GM21723 (cell line): ENCODE data around the gene ZNF605.
"Not testable (repeated sequence)": the region's sequence is repeated elsewhere in the genome, so short reads cannot be mapped to it uniquely, and the experiment has no call there.

Experiments
- ATAC-seq: cut with Tn5 transposase; IDR thresholded peaks from one replicate; pipeline ENCODE4 v1.9.1; 2021; ENCODE audit warnings: mild to moderate bottlenecking, moderate library complexity; ENCODE audit not compliant: unreplicated experiment

The ZNF605 gene

GRCh38 chr12:132949936-132950837 is 5.9 kb downstream of the ZNF605 start:
- ATAC-seq: no peak

DNA sequence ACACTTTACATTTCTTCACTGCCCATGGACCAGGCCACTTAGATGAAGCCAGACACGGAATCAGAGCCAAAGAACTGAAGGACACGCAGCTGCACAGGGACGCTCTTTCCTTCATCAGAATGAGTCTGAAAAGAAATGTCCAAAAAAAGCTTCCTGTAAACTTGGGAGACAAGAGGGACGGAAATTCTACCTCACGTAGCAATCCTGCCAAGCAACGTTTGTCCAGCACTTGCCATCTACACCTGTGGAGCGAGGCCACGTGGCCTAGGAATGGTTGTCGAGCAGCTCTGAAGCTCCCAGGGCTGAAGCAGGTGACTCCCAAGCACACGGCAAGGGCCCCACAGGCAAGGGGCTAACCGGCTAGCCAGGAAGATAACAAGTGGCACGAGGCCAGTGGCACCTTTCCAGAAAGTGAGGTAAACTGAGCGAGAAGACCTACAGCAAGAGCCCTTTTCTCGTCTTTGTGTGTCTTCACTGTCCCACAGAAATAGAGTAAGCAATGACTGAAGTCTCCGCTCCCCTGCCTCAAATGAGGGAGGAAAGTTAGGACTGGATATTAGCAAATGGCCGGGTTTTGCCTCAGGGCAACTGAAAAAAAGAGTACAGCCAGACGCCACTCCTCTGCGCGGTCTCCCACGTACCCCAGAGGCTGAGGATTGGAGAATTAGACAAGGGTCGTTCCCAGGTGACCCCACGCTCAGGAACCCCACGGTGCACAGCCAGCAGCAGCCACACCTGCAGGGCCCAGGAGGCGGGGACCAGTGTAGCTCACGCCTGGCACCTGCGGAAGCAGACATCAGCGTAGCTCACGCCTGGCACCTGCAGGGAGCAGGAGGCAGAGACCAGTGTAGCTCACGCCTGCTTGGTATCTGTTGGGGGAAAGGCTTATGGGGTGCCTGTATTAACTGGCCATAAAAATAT is 7.7 kb downstream of the ZNF605 start:
- no peak for ATAC-seq

DNA sequence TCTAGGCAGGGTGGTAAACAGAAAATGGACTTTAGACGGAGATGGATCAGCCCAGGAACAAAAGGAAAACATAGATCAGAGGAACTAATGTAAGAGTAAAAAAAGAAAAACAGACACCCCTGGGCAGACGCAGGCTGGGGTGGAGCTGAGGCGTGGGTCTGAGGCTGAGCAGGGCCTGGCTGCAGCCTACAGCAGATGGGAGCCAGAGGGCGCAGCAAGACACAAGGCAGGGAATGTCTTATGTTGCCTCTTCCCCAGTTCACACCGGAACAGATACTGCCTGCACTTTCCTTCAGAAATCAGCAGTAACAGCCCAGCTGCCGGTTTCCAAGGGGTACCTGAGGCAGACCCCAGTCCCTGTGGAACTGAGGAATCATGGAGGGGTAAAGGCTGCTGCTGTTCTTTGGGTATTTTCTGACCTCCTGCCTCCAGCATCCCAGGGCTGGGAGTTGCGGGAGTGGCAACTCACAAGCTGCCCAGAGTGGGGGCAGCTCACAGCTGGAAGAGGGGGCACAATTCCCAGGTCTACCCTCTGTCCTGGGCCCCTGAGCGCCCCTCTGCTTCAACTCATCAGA is 9.8 kb downstream of the ZNF605 start:
- no peak for ATAC-seq

DNA sequence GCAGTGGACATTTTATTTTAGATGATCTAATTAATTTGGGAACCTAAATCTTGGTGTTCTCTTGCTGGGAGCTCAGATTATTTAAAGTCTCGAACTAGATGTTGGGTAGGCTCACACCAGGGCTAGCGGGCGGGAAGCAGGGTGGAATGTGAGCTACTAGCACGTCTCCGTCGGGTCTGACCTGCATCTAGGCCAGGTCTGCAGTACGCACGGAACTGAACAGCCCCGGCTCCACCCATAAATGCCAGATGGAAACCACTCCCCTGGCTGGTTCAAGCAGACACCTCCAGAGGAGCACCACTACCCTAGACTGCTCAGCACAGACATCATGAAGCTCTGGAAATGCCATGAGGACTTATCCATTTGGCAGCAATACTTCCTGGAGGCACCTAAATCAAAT is 10.3 kb downstream of the ZNF605 start:
- ATAC-seq: no peak

DNA sequence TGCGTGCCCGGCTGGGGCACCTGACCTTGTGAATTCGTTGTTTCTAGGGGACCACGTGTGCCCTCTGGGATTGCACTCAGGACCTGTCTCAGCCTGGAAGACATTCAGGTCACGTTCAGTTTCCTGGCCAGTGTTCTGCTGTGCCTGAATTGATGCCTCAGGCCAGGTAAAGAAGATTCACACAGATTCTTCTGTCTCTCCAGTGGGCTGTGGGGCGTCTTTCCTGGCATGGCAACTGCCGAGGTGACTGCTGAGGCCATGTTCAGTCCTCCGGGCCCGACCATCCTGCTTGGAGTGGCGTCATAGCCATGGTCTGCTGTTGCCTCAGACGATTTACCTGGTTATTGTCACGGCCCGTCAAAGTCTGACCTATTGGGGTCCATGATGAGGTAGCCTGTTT is 13.5 kb downstream of the ZNF605 start:
- no peak for ATAC-seq

GRCh38 chr12:132941336-132941954 is 14.7 kb downstream of the ZNF605 start:
- no peak for ATAC-seq

- no peak for ATAC-seq
Observed at GRCh38 chr12:132940071-132940719, 15.9 kb downstream of the ZNF605 start.

GRCh38 chr12:132938807-132939206 is 17.3 kb downstream of the ZNF605 start:
- ATAC-seq: not testable (repeated sequence)

GRCh38 chr12:132937476-132937875 is 18.6 kb downstream of the ZNF605 start:
- ATAC-seq: no peak

DNA sequence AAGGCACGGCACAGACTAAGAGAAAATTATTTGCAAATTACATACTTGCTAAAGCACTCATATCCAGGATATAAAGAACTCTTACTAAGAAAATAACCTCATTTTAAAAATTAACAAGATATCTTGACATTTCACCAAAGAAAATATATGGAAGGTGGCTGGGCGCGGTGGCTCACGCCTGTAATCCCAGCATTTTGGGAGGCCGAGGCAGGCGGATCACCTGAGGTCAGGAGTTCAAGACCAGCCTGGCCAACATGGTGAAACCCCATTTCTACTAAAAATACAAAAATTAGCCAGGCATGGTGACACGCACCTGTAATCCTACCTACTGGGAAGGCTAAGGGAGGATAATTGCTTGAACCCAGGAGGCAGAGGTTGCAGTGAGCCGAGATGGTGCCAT is 19.2 kb downstream of the ZNF605 start:
- not testable (repeated sequence) for ATAC-seq

GRCh38 chr12:132936163-132936562 is 19.9 kb downstream of the ZNF605 start:
- ATAC-seq: no peak

- ATAC-seq: no peak
Observed at GRCh38 chr12:132926415-132926833, 29.7 kb downstream of the ZNF605 start.

GRCh38 chr12:132925597-132926414 is 30.3 kb downstream of the ZNF605 start:
- no peak for ATAC-seq

GRCh38 chr12:132924356-132924755 is 31.8 kb downstream of the ZNF605 start:
- ATAC-seq: no peak

DNA sequence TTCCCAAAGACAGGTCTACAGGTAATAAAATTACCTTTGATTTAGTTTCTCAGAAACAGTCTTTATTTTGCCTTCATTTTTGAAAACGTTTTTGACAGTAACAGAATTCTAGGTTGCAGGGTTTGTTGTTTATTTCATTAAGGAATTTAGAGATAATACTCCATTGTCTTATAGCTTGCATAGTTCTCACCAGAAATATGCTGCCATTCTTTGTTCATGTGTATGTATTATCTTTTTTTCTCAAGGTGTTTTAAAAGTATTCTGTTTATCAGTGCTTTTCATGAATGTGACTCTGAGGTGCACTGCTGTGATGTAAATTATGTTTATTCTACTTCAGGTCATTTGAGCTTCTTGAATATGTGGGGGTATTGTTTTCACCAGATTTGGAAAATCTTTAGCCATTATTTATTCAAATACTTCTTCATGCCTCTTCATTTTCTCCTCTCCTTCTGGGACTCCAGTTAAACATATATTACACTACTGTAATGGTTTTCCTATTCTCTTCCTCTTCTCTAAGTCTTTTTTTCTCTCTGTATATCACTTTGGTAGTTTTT is 32.7 kb downstream of the ZNF605 start:
- no peak for ATAC-seq

GRCh38 chr12:132922676-132923075 is 33.4 kb downstream of the ZNF605 start:
- ATAC-seq: no peak

GRCh38 chr12:132921685-132922084 is 34.4 kb downstream of the ZNF605 start:
- ATAC-seq: no peak

DNA sequence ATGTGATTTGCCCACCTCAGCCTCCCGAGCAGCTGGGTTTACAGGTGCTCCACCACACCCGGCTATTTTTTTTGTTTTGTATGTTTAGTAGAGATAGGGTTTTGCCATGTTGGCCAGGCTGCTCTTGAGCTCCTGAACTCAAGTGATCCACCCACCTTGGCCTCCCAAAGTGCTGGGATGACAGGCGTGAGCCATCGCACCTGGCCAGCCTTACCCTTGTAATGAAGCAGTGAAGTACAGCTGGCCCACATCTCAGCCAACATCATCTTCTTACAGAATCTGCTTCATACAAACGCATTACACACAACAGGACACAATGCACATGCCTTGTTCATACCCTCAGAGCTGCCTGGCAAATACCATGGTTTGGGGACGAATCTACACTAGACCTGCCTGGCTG is 37.4 kb downstream of the ZNF605 start:
- ATAC-seq: no peak

GRCh38 chr12:132909030-132909368 is 47.1 kb downstream of the ZNF605 start:
- peak; percentile 3 for ATAC-seq
